Measurements from ENCODE around the gene HIPK3. TPM values are rescaled to one million over a fixed set of nuclear protein-coding genes. Genes with fewer than 3 reads are reported as not detected.

HIPK3 gene
- total and polyA plus RNA-seq, 8 donors: 43.1 to 126 (median 50.5) TPM

- H3K27me3 ChIP-seq: no peaks in the 10 kb centered on the region
Measured at GRCh38 chr11:33320814-33321330, 63.7 kb downstream of the HIPK3 start.

GRCh38 chr11:33321422-33321821 is 64.2 kb downstream of the HIPK3 start:
- Histone ChIP-seq H3K27me3 (no peaks in the 10 kb centered on the region), H3K36me3 (no peaks in the 10 kb centered on the region), H3K27ac (peak overlapping the region in 1 of 2 donors; percentile 51), H3K4me1 (peaks cover 8 to 73% of the 10 kb centered on the region in 2 donors), H3K9me3 (no peaks in the 10 kb centered on the region), H3K4me3 (no peak overlapping the region)
- DNase-seq (no peak), ATAC-seq (no peak)
- TF ChIP-seq CTCF (IDR thresholded peaks at IDR 0.05): no peak
- intact Hi-C loops (cut with DNase I): loop anchor here in 1 of 2 donors (10.0 kb wide), 1 partner anchor 67 kb away; the partner anchor contains the start of gene HIPK3

More at GRCh38 chr11:33320814-33321330, 63.7 kb downstream of the HIPK3 start:
- Histone ChIP-seq H3K4me3 (no peak overlapping the region), H3K9me3 (no peaks in the 10 kb centered on the region), H3K27ac (peak overlapping the region; percentile 8 to 51), H3K4me1 (peaks cover 8 to 72% of the 10 kb centered on the region in 2 donors), H3K36me3 (no peaks in the 10 kb centered on the region)
- TF ChIP-seq CTCF (IDR thresholded peaks at IDR 0.05): no peak
- ATAC-seq (peak; percentile 83), DNase-seq (no peak)
- intact Hi-C loops (cut with DNase I): loop anchor here in 1 of 2 donors (10.0 kb wide), 1 partner anchor 66 kb away; the partner anchor contains the start of gene HIPK3

GRCh38 chr11:33323421-33323820 is 66.2 kb downstream of the HIPK3 start:
- Histone ChIP-seq H3K36me3 (no peaks in the 10 kb centered on the region), H3K27ac (no peak overlapping the region), H3K4me1 (peaks cover 8 to 76% of the 10 kb centered on the region in 2 donors), H3K27me3 (no peaks in the 10 kb centered on the region), H3K9me3 (no peaks in the 10 kb centered on the region), H3K4me3 (no peak overlapping the region)
- TF ChIP-seq CTCF (IDR thresholded peaks at IDR 0.05): no peak
- intact Hi-C loops (cut with DNase I): loop anchor here in 1 of 2 donors (10.0 kb wide), 1 partner anchor 69 kb away; the partner anchor contains the start of gene HIPK3
- DNase-seq (no peak), ATAC-seq (no peak)

- ATAC-seq: no peak
- no peaks in the 10 kb centered on the region for H3K9me3 ChIP-seq
- no peak overlapping the region for H3K27ac ChIP-seq
- no peak overlapping the region for H3K4me3 ChIP-seq
- intact Hi-C loops (cut with DNase I): loop anchor here in 1 of 2 donors (10.0 kb wide), 1 partner anchor 70 kb away; the partner anchor contains the start of gene HIPK3
- DNase-seq: peak in 1 of 4 donors; percentile 26
- TF ChIP-seq CTCF (IDR thresholded peaks at IDR 0.05): no peak
- H3K36me3 ChIP-seq: no peaks in the 10 kb centered on the region
- H3K4me1 ChIP-seq: peaks cover 8 to 79% of the 10 kb centered on the region in 2 donors
- no peaks in the 10 kb centered on the region for H3K27me3 ChIP-seq
Measured at GRCh38 chr11:33324302-33324985, 67.3 kb downstream of the HIPK3 start.

- Histone ChIP-seq H3K27ac (no peak overlapping the region), H3K4me1 (peaks cover 8 to 71% of the 10 kb centered on the region in 2 donors), H3K36me3 (peaks cover 0 to under 1% of the 10 kb centered on the region in 2 donors), H3K4me3 (no peak overlapping the region), H3K27me3 (no peaks in the 10 kb centered on the region), H3K9me3 (no peaks in the 10 kb centered on the region)
- intact Hi-C loops (cut with DNase I): loop anchor here in 1 of 2 donors (10.0 kb wide), 1 partner anchor 71 kb away; the partner anchor contains the start of gene HIPK3
- TF ChIP-seq CTCF (IDR thresholded peaks at IDR 0.05): no peak
- ATAC-seq: no peak
- no peak for DNase-seq
Measured at GRCh38 chr11:33325451-33325850, 68.3 kb downstream of the HIPK3 start.
